NCI-H1048 (cell line): ENCODE measurements around the gene SMAP1.

Experiments
- DNase-seq: peaks from one replicate; lab custom pipeline; 2025; lab: John Stamatoyannopoulos, UW

The SMAP1 gene

DNA sequence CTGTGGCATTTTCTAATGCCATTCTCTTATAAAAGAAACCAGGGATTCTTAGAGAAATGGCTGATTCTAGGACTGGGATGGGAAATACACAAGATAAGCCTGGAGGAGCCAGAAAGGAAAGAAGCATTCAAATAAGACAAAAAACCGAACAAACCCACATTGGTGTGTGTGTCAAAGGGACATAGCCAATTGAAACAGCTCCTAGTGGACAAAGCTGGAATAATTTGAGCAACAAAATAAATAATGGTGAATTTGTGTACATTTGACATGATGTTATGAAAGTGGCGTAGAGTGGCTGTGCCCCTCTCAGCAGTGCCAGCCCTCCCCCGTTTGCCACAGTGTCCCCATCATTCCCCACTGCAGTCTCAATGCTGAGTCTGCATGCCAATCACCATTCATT is 233.6 kb downstream of the SMAP1 start:
- DNase-seq: no peak

DNA sequence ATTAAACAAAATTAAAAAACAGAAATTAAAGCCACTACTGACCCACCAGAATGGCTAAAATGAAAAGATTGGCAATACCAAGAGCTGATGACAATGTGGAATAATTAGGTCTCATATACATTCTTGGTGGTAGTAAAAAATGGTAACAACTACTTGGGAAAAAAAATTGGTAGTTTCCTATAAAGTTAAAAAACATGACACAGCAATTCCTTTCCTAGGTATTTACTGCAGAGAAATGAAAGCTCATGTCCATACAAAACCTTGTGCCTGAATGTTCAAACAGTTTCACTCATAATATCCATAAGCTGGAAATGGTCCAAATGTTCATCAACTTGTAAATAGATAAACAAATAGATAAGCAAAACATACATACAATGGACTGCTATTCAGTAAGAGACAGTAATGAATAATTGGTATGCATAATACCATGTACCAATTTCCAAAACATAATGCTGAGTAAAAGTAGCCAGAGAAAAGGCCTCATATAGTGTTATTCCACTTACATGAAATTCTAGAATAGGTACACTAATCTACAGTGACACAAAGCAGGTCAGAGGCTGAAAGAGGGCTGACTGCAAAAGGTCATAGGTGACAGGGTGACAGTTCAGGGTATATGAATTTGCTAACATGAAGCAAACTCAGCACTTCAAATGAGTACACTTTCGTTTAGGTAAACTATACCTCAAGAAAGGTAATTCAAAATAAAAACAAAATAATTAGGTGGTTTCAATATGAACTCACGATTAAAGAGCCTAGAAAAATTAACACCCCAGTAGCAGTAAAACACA is 236.2 kb downstream of the SMAP1 start:
- no peak for DNase-seq

DNA sequence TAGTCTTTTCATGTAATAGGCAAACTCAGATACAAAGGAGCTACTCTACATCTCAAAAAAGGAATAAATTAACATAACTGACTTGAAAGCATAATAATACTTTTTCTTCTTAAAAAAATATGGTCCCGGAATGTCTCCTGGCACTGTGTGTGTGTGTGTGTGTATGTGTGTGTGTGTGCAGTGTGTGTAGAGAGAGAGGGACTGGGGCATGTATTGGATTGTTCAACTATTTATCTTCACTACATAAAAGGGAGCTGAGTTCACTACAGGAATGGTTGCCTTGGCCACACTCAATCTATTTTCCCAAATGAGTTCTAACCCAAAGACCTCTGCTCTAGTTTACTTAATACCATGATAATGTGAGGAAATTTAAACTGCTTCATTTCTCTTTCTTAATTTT is 238.1 kb downstream of the SMAP1 start:
- DNase-seq: no peak
